Muscle of arm (tissue), 12 donors: ENCODE data around the gene SHBG. TPM values are rescaled to one million over a fixed set of nuclear protein-coding genes. Genes with fewer than 3 reads are reported as not detected.

Experiments used
- polyA plus RNA-seq, 12 donors: library from polyadenylated mRNA; unstranded; fragments of 120-200 nt; gene quantifications; one replicate each; pipeline ENCODE4 v1.2.1, GENCODE V29; 2013; ENCODE audit not compliant: insufficient read length in 12 of 12

SHBG gene
- polyA plus RNA-seq, 12 donors = 0.60 to 2.1 (median 1.2) TPM; not detected in 2

Other genes with a start within 250 kb of the SHBG start
- 1 to 10 TPM in 2 of 12 donors, under 1 TPM in 8, not detected in 2; 0.15 to 3.8 (median 0.47) TPM for gene TNK1, start 249.0 kb upstream of the SHBG start, polyA plus RNA-seq
- 10 to 100 TPM in 11 of 12 donors, not detected in 1; 19.8 to 52.1 (median 23.2) TPM for gene PLSCR3, start 235.6 kb upstream of the SHBG start, polyA plus RNA-seq
- gene TMEM256, start 226.0 kb upstream of the SHBG start, polyA plus RNA-seq = 10 to 100 TPM in 11 of 12 donors, not detected in 1; 45.1 to 67.7 (median 49.8) TPM
- 10 to 100 TPM in 11 of 12 donors, not detected in 1; 17.0 to 37.6 (median 24.5) TPM for gene NLGN2, start 222.3 kb upstream of the SHBG start, polyA plus RNA-seq
- gene SPEM1, start 209.8 kb upstream of the SHBG start, polyA plus RNA-seq = not detected
- not detected for gene SPEM2, start 204.5 kb upstream of the SHBG start, polyA plus RNA-seq
- gene SPEM3, start 201.3 kb upstream of the SHBG start, polyA plus RNA-seq = not detected
- gene TMEM102, start 194.7 kb upstream of the SHBG start, polyA plus RNA-seq = 1 to 10 TPM in 3 of 12 donors, under 1 TPM in 7, not detected in 2; 0.62 to 2.2 (median 0.86) TPM
- 10 to 100 TPM in 1 of 12 donors, 1 to 10 TPM in 9, under 1 TPM in 1, not detected in 1; 0.97 to 15.9 (median 2.4) TPM for gene FGF11, start 190.6 kb upstream of the SHBG start, polyA plus RNA-seq
- gene CHRNB1, start 185.1 kb upstream of the SHBG start, polyA plus RNA-seq = 10 to 100 TPM in 11 of 12 donors, not detected in 1; 35.1 to 91.7 (median 79.7) TPM
- 10 to 100 TPM in 11 of 12 donors, not detected in 1; 20.6 to 54.7 (median 24.4) TPM for gene ZBTB4, start 150.5 kb upstream of the SHBG start, polyA plus RNA-seq
- under 1 TPM in 9 of 12 donors, not detected in 3; 0.08 to 0.65 (median 0.29) TPM for gene SLC35G6, start 148.7 kb upstream of the SHBG start, polyA plus RNA-seq
- gene POLR2A, start 145.8 kb upstream of the SHBG start, polyA plus RNA-seq = 100 to 1,000 TPM in 2 of 12 donors, 10 to 100 TPM in 10; 42.7 to 443 (median 60.3) TPM
- 10 to 100 TPM in 11 of 12 donors, not detected in 1; 18.6 to 34.0 (median 24.7) TPM for gene TNFSF12, start 81.1 kb upstream of the SHBG start, polyA plus RNA-seq
- 10 to 100 TPM in 1 of 12 donors, 1 to 10 TPM in 10, not detected in 1; 2.8 to 21.1 (median 4.4) TPM for gene TNFSF13, start 71.4 kb upstream of the SHBG start, polyA plus RNA-seq
- 10 to 100 TPM in 11 of 12 donors, not detected in 1; 30.8 to 61.1 (median 43.5) TPM for gene SENP3, start 68.2 kb upstream of the SHBG start, polyA plus RNA-seq
- 100 to 1,000 TPM in 1 of 12 donors, 10 to 100 TPM in 10, not detected in 1; 16.8 to 222 (median 25.6) TPM for gene CD68, start 50.5 kb upstream of the SHBG start, polyA plus RNA-seq
- gene MPDU1, start 46.3 kb upstream of the SHBG start, polyA plus RNA-seq = 10 to 100 TPM in 11 of 12 donors, not detected in 1; 26.7 to 60.9 (median 46.7) TPM
- 10 to 100 TPM in 1 of 12 donors, 1 to 10 TPM in 9, not detected in 2; 1.3 to 12.9 (median 1.8) TPM for gene SOX15, start 40.0 kb upstream of the SHBG start, polyA plus RNA-seq
- gene FXR2, start 15.2 kb upstream of the SHBG start, polyA plus RNA-seq = 10 to 100 TPM in 11 of 12 donors, not detected in 1; 30.5 to 71.8 (median 37.0) TPM
- 10 to 100 TPM in 11 of 12 donors, not detected in 1; 44.5 to 83.2 (median 68.8) TPM for gene SAT2, start 2.3 kb upstream of the SHBG start, polyA plus RNA-seq
- gene ATP1B2, start 20.8 kb downstream of the SHBG start, polyA plus RNA-seq = 10 to 100 TPM in 11 of 12 donors, not detected in 1; 15.8 to 39.9 (median 26.1) TPM
- gene TP53, start 57.4 kb downstream of the SHBG start, polyA plus RNA-seq = 100 to 1,000 TPM in 1 of 12 donors, 10 to 100 TPM in 11; 32.5 to 874 (median 37.6) TPM
- 1 to 10 TPM in 11 of 12 donors, not detected in 1; 5.1 to 9.9 (median 7.5) TPM for gene WRAP53, start 58.3 kb downstream of the SHBG start, polyA plus RNA-seq
- gene EFNB3, start 75.1 kb downstream of the SHBG start, polyA plus RNA-seq = 10 to 100 TPM in 2 of 12 donors, 1 to 10 TPM in 9, not detected in 1; 3.2 to 15.0 (median 6.0) TPM
- gene DNAH2, start 87.6 kb downstream of the SHBG start, polyA plus RNA-seq = 10 to 100 TPM in 2 of 12 donors, 1 to 10 TPM in 9, not detected in 1; 2.3 to 13.6 (median 3.8) TPM
- gene KDM6B, start 204.1 kb downstream of the SHBG start, polyA plus RNA-seq = 10 to 100 TPM in 11 of 12 donors, not detected in 1; 10.9 to 26.5 (median 14.6) TPM
- gene TMEM88, start 224.9 kb downstream of the SHBG start, polyA plus RNA-seq = 10 to 100 TPM in 11 of 12 donors, not detected in 1; 14.1 to 29.0 (median 20.2) TPM
- 10 to 100 TPM in 11 of 12 donors, not detected in 1; 34.8 to 74.9 (median 41.8) TPM for gene NAA38, start 227.4 kb downstream of the SHBG start, polyA plus RNA-seq
- 10 to 100 TPM in 4 of 12 donors, 1 to 10 TPM in 7, not detected in 1; 6.7 to 14.1 (median 8.7) TPM for gene CYB5D1, start 227.9 kb downstream of the SHBG start, polyA plus RNA-seq